SU-DHL-6 (cell line): ENCODE measurements around the gene ALKBH7.

Experiments used
- H2AFZ ChIP-seq: fragments of 200-600 bp; sonication (generic); 2 replicates; pipeline ENCODE4 v1.6.1; 2014; ENCODE audit warnings: low read depth, mild to moderate bottlenecking, moderate library complexity, mixed read lengths, antibody characterized with exemption, low read length; ENCODE audit not compliant: severe bottlenecking
- H3F3A ChIP-seq: fragments of 200-600 bp; shearing (Covaris generic); 2 replicates; pipeline ENCODE4 v1.6.0; 2016; ENCODE audit warnings: antibody characterized with exemption, mild to moderate bottlenecking; ENCODE audit not compliant: insufficient read depth
- H3K27ac ChIP-seq: fragments of 200-600 bp; sonication (generic); 2 replicates; pipeline ENCODE4 v1.5.1; 2016; ENCODE audit warnings: low read depth, mild to moderate bottlenecking, low read length, moderate library complexity, mixed read lengths
- H3K27me3 ChIP-seq: fragments of 200-600 bp; sonication (generic), shearing (Covaris generic); 2 replicates; pipeline ENCODE4 v1.6.0; 2014; ENCODE audit warnings: mild to moderate bottlenecking, low read length
- H3K36me3 ChIP-seq: fragments of 200-600 bp; sonication (generic); 2 replicates; pipeline ENCODE4 v1.6.1; 2014; ENCODE audit warnings: mild to moderate bottlenecking, low read length, mixed read lengths
- H3K4me2 ChIP-seq: fragments of 300-600, 200-600 bp; shearing (Covaris generic), sonication (generic); 2 replicates; pipeline ENCODE4 v1.6.0; 2014; ENCODE audit warnings: low read length, low read depth, mild to moderate bottlenecking; ENCODE audit not compliant: poor library complexity, severe bottlenecking
- H3K4me3 ChIP-seq: fragments of 200-600 bp; sonication (generic); 2 replicates; pipeline ENCODE4 v1.5.1; 2014; ENCODE audit warnings: antibody characterized with exemption, low read length, mild to moderate bottlenecking, mixed read lengths; ENCODE audit not compliant: insufficient read depth, poor library complexity, severe bottlenecking
- H3K79me2 ChIP-seq: fragments of 200-600 bp; sonication (generic); 2 replicates; pipeline ENCODE4 v1.6.1; 2014; ENCODE audit warnings: mild to moderate bottlenecking, low read length, moderate library complexity; ENCODE audit not compliant: insufficient read depth
- H3K9ac ChIP-seq: fragments of 200-600 bp; sonication (generic); 2 replicates; pipeline ENCODE4 v1.7.0; 2014; ENCODE audit warnings: mild to moderate bottlenecking, low read length
- H3K9me2 ChIP-seq: fragments of 200-600 bp; sonication (generic); replicated peaks from 2 replicates; pipeline ENCODE4 v1.6.1; 2014; ENCODE audit warnings: low read length; ENCODE audit not compliant: insufficient read depth
- H3K9me3 ChIP-seq: fragments of 200-600 bp; sonication (generic); 2 replicates; pipeline ENCODE4 v1.6.1; 2014; ENCODE audit warnings: low read length, mixed read lengths; ENCODE audit not compliant: insufficient read depth
- H4K20me1 ChIP-seq: fragments of 200-600 bp; sonication (generic); 2 replicates; pipeline ENCODE4 v1.6.1; 2014; ENCODE audit warnings: low read depth, mild to moderate bottlenecking, antibody characterized with exemption, low read length, moderate library complexity, mixed read lengths
- EZH2phosphoT487 ChIP-seq: fragments of 200-600 bp; sonication (generic), shearing (Covaris generic); conservative IDR thresholded peaks from 2 replicates; pipeline ENCODE4 v1.6.1; 2018; ENCODE audit warnings: mild to moderate bottlenecking, antibody characterized with exemption, low read length, moderate library complexity, mixed read lengths
- TF ChIP-seq, protein P1 (sequence below): fragments of 200-600 bp; sonication (generic); IDR thresholded peaks from one replicate; pipeline ENCODE4 v1.5.1; 2017; ENCODE audit warnings: antibody characterized with exemption, mild to moderate bottlenecking, low read length, moderate library complexity; ENCODE audit not compliant: insufficient read depth, poor library complexity, severe bottlenecking

The ALKBH7 gene

DNA sequence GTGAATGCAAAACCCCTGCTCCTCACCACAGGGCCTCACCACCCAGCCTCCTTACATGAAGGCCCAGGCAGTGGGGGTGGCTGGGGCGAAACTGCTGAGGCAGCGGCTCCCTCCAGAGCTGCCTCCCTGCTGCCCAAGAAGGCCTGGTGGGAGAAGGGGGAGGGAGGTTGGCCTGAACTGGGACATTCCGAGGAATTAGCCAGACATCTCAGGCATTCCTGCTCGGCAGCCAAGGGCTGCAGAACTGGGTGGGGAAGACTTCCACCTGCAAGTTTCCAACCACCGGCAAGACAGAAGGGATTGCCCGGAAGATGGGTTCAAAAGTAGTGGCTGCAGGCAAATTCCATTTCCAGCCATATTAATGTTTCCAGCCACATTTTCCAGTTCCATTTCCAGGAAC is 5.4 kb downstream of the ALKBH7 start:
- Histone ChIP-seq H3K4me3 (no peak overlapping the region), H3K4me2 (no peak overlapping the region), H3K9ac (no peak overlapping the region), H3F3A (no peaks in the 10 kb centered on the region), H3K9me2 (no peaks in the 10 kb centered on the region), H3K27me3 (no peaks in the 10 kb centered on the region), H3K79me2 (no peaks in the 10 kb centered on the region), H3K36me3 (peaks cover 11% of the 10 kb centered on the region), H3K9me3 (no peaks in the 10 kb centered on the region), H2AFZ (no peak overlapping the region), H4K20me1 (no peaks in the 10 kb centered on the region), H3K27ac (no peak overlapping the region)
- TF ChIP-seq EZH2phosphoT487, result no peak
- TF ChIP-seq, protein P1, sequence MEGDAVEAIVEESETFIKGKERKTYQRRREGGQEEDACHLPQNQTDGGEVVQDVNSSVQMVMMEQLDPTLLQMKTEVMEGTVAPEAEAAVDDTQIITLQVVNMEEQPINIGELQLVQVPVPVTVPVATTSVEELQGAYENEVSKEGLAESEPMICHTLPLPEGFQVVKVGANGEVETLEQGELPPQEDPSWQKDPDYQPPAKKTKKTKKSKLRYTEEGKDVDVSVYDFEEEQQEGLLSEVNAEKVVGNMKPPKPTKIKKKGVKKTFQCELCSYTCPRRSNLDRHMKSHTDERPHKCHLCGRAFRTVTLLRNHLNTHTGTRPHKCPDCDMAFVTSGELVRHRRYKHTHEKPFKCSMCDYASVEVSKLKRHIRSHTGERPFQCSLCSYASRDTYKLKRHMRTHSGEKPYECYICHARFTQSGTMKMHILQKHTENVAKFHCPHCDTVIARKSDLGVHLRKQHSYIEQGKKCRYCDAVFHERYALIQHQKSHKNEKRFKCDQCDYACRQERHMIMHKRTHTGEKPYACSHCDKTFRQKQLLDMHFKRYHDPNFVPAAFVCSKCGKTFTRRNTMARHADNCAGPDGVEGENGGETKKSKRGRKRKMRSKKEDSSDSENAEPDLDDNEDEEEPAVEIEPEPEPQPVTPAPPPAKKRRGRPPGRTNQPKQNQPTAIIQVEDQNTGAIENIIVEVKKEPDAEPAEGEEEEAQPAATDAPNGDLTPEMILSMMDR, result no peak

- no peak overlapping the region for H3K4me3 ChIP-seq
- H3K9me2 ChIP-seq, result no peaks in the 10 kb centered on the region
- no peaks in the 10 kb centered on the region for H3K9me3 ChIP-seq
- no peaks in the 10 kb centered on the region for H3K79me2 ChIP-seq
- peaks cover 11% of the 10 kb centered on the region for H3K36me3 ChIP-seq
- no peak overlapping the region for H3K4me2 ChIP-seq
- TF ChIP-seq, protein P1, result no peak
- no peak for TF ChIP-seq EZH2phosphoT487
- H3K27me3 ChIP-seq, result no peaks in the 10 kb centered on the region
- H3F3A ChIP-seq, result no peaks in the 10 kb centered on the region
- no peak overlapping the region for H2AFZ ChIP-seq
- no peak overlapping the region for H3K27ac ChIP-seq
- H4K20me1 ChIP-seq, result no peaks in the 10 kb centered on the region
- no peak overlapping the region for H3K9ac ChIP-seq
These were observed 5.9 kb downstream of the ALKBH7 start for GRCh38 chr19:6378486-6378885.

DNA sequence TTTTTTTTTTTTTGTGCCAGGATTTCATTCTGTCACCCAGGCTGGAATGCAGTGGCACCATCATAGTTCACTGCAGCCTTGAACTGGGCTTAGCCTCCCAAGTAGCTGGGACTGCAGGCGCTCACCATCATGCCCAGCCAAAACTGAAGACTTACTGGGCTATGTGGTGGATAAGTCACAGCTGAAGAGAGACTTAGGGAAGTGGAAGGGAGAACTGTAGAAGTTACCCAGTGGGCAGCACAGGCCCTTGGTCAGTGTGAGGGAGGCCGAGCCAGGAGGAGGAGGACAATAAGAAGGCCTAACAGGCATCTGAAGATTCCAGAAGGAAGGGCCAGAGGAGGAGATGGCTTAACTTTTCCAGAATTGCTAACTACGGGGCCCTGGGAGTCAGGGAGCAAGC is 7.2 kb downstream of the ALKBH7 start:
- no peak overlapping the region for H2AFZ ChIP-seq
- no peak overlapping the region for H3K27ac ChIP-seq
- H3K9me2 ChIP-seq, result no peaks in the 10 kb centered on the region
- no peaks in the 10 kb centered on the region for H3K79me2 ChIP-seq
- H3K4me2 ChIP-seq, result no peak overlapping the region
- H4K20me1 ChIP-seq, result no peaks in the 10 kb centered on the region
- no peaks in the 10 kb centered on the region for H3K9me3 ChIP-seq
- H3K9ac ChIP-seq, result no peak overlapping the region
- H3K36me3 ChIP-seq, result peaks cover 11% of the 10 kb centered on the region
- H3F3A ChIP-seq, result no peaks in the 10 kb centered on the region
- TF ChIP-seq, protein P1, result no peak
- no peak for TF ChIP-seq EZH2phosphoT487
- no peaks in the 10 kb centered on the region for H3K27me3 ChIP-seq
- no peak overlapping the region for H3K4me3 ChIP-seq
